ENCODE data around the gene SHLD1. TPM values are rescaled to one million over a fixed set of nuclear protein-coding genes. Genes with fewer than 3 reads are reported as not detected.
"Not testable (repeated sequence)": the region's sequence is repeated elsewhere in the genome, so short reads cannot be mapped to it uniquely, and the experiment has no call there.

Gene SHLD1
- total RNA-seq, 1 experiment from 2014 or later, result 13.1 TPM

- H3K9me3 ChIP-seq (ENCODE audit: low read length); H3K4me2 ChIP-seq (ENCODE audit: low read depth, low read length, poor library complexity, severe bottlenecking); H3K9ac ChIP-seq (ENCODE audit: low read length); H3K9me2 ChIP-seq (replicated peaks; ENCODE audit: insufficient read depth, low read length); H3K36me3 ChIP-seq (ENCODE audit: insufficient read depth, low read length); H3K79me2 ChIP-seq (ENCODE audit: low read length); H4K20me1 ChIP-seq (ENCODE audit: insufficient read depth, low read depth, low read length); H3K4me1 ChIP-seq (ENCODE audit: low read length); H3K4me3 ChIP-seq (ENCODE audit: low read length); H3K27ac ChIP-seq (ENCODE audit: low read length); DNase-seq; H3K27me3 ChIP-seq (ENCODE audit: low read length); H2AFZ ChIP-seq (ENCODE audit: low read length): not testable (repeated sequence)
Measured at GRCh38 chr20:5803754-5804303, 53.6 kb downstream of the SHLD1 start.

- Histone ChIP-seq H3K79me2 (ENCODE audit: low read length) (no peaks in the 10 kb centered on the region), H2AFZ (ENCODE audit: low read length) (no peak overlapping the region), H3K9me3 (ENCODE audit: low read length) (no peaks in the 10 kb centered on the region), H3K9ac (ENCODE audit: low read length) (no peak overlapping the region), H3K9me2 (replicated peaks; ENCODE audit: insufficient read depth, low read length) (no peaks in the 10 kb centered on the region), H3K4me3 (ENCODE audit: low read length) (no peak overlapping the region), H3K4me2 (ENCODE audit: low read depth, low read length, poor library complexity, severe bottlenecking) (no peak overlapping the region), H3K27me3 (ENCODE audit: low read length) (no peaks in the 10 kb centered on the region), H3K27ac (ENCODE audit: low read length) (no peak overlapping the region), H3K36me3 (ENCODE audit: insufficient read depth, low read length) (no peaks in the 10 kb centered on the region), H4K20me1 (ENCODE audit: insufficient read depth, low read depth, low read length) (no peaks in the 10 kb centered on the region), H3K4me1 (ENCODE audit: low read length) (no peaks in the 10 kb centered on the region)
- no peak for DNase-seq
Measured at GRCh38 chr20:5806457-5807263, 56.5 kb downstream of the SHLD1 start.

- Histone ChIP-seq H3K79me2 (ENCODE audit: low read length) (no peaks in the 10 kb centered on the region), H3K36me3 (ENCODE audit: insufficient read depth, low read length) (no peaks in the 10 kb centered on the region), H3K4me1 (ENCODE audit: low read length) (no peaks in the 10 kb centered on the region), H2AFZ (ENCODE audit: low read length) (no peak overlapping the region), H3K9me2 (replicated peaks; ENCODE audit: insufficient read depth, low read length) (no peaks in the 10 kb centered on the region), H3K9ac (ENCODE audit: low read length) (no peak overlapping the region), H4K20me1 (ENCODE audit: insufficient read depth, low read depth, low read length) (no peaks in the 10 kb centered on the region), H3K9me3 (ENCODE audit: low read length) (no peaks in the 10 kb centered on the region), H3K4me3 (ENCODE audit: low read length) (no peak overlapping the region), H3K27ac (ENCODE audit: low read length) (no peak overlapping the region), H3K4me2 (ENCODE audit: low read depth, low read length, poor library complexity, severe bottlenecking) (no peak overlapping the region), H3K27me3 (ENCODE audit: low read length) (no peaks in the 10 kb centered on the region)
- no peak for DNase-seq
Measured at GRCh38 chr20:5807431-5807830, 57.2 kb downstream of the SHLD1 start.

- no peaks in the 10 kb centered on the region for H3K36me3 ChIP-seq (ENCODE audit: insufficient read depth, low read length)
- H3K27me3 ChIP-seq (ENCODE audit: low read length), result no peaks in the 10 kb centered on the region
- H2AFZ ChIP-seq (ENCODE audit: low read length), result no peak overlapping the region
- H4K20me1 ChIP-seq (ENCODE audit: insufficient read depth, low read depth, low read length), result no peaks in the 10 kb centered on the region
- no peak overlapping the region for H3K4me3 ChIP-seq (ENCODE audit: low read length)
- H3K4me1 ChIP-seq (ENCODE audit: low read length), result no peaks in the 10 kb centered on the region
- no peak for DNase-seq
- no peak overlapping the region for H3K4me2 ChIP-seq (ENCODE audit: low read depth, low read length, poor library complexity, severe bottlenecking)
- H3K9me3 ChIP-seq (ENCODE audit: low read length), result no peaks in the 10 kb centered on the region
- no peaks in the 10 kb centered on the region for H3K79me2 ChIP-seq (ENCODE audit: low read length)
- H3K9me2 ChIP-seq (replicated peaks; ENCODE audit: insufficient read depth, low read length), result no peaks in the 10 kb centered on the region
- H3K27ac ChIP-seq (ENCODE audit: low read length), result no peak overlapping the region
- no peak overlapping the region for H3K9ac ChIP-seq (ENCODE audit: low read length)
Measured at GRCh38 chr20:5808901-5809300, 58.7 kb downstream of the SHLD1 start.

GRCh38 chr20:5809495-5809894, 59.3 kb downstream of the SHLD1 start:
- no peaks in the 10 kb centered on the region for H3K27me3 ChIP-seq (ENCODE audit: low read length)
- no peaks in the 10 kb centered on the region for H3K9me2 ChIP-seq (replicated peaks; ENCODE audit: insufficient read depth, low read length)
- no peaks in the 10 kb centered on the region for H3K36me3 ChIP-seq (ENCODE audit: insufficient read depth, low read length)
- no peaks in the 10 kb centered on the region for H3K4me1 ChIP-seq (ENCODE audit: low read length)
- DNase-seq, result no peak
- no peak overlapping the region for H3K9ac ChIP-seq (ENCODE audit: low read length)
- no peak overlapping the region for H2AFZ ChIP-seq (ENCODE audit: low read length)
- H4K20me1 ChIP-seq (ENCODE audit: insufficient read depth, low read depth, low read length), result no peaks in the 10 kb centered on the region
- no peak overlapping the region for H3K4me2 ChIP-seq (ENCODE audit: low read depth, low read length, poor library complexity, severe bottlenecking)
- no peaks in the 10 kb centered on the region for H3K79me2 ChIP-seq (ENCODE audit: low read length)
- no peak overlapping the region for H3K27ac ChIP-seq (ENCODE audit: low read length)
- H3K4me3 ChIP-seq (ENCODE audit: low read length), result no peak overlapping the region
- H3K9me3 ChIP-seq (ENCODE audit: low read length), result no peaks in the 10 kb centered on the region

GRCh38 chr20:5810800-5811422, 60.7 kb downstream of the SHLD1 start:
- Histone ChIP-seq H3K9ac (ENCODE audit: low read length) (no peak overlapping the region), H3K4me2 (ENCODE audit: low read depth, low read length, poor library complexity, severe bottlenecking) (no peak overlapping the region), H3K4me1 (ENCODE audit: low read length) (no peaks in the 10 kb centered on the region), H3K9me3 (ENCODE audit: low read length) (no peaks in the 10 kb centered on the region), H2AFZ (ENCODE audit: low read length) (no peak overlapping the region), H3K36me3 (ENCODE audit: insufficient read depth, low read length) (no peaks in the 10 kb centered on the region), H3K9me2 (replicated peaks; ENCODE audit: insufficient read depth, low read length) (no peaks in the 10 kb centered on the region), H3K27me3 (ENCODE audit: low read length) (no peaks in the 10 kb centered on the region), H3K79me2 (ENCODE audit: low read length) (no peaks in the 10 kb centered on the region), H3K4me3 (ENCODE audit: low read length) (no peak overlapping the region), H4K20me1 (ENCODE audit: insufficient read depth, low read depth, low read length) (no peaks in the 10 kb centered on the region), H3K27ac (ENCODE audit: low read length) (no peak overlapping the region)
- DNase-seq, result no peak

GRCh38 chr20:5811746-5812145, 61.5 kb downstream of the SHLD1 start:
- Histone ChIP-seq H2AFZ (ENCODE audit: low read length) (no peak overlapping the region), H3K36me3 (ENCODE audit: insufficient read depth, low read length) (no peaks in the 10 kb centered on the region), H3K4me1 (ENCODE audit: low read length) (no peaks in the 10 kb centered on the region), H3K9me3 (ENCODE audit: low read length) (no peaks in the 10 kb centered on the region), H3K27ac (ENCODE audit: low read length) (no peak overlapping the region), H3K9ac (ENCODE audit: low read length) (no peak overlapping the region), H3K4me2 (ENCODE audit: low read depth, low read length, poor library complexity, severe bottlenecking) (no peak overlapping the region), H3K9me2 (replicated peaks; ENCODE audit: insufficient read depth, low read length) (no peaks in the 10 kb centered on the region), H3K27me3 (ENCODE audit: low read length) (no peaks in the 10 kb centered on the region), H3K4me3 (ENCODE audit: low read length) (no peak overlapping the region), H3K79me2 (ENCODE audit: low read length) (no peaks in the 10 kb centered on the region), H4K20me1 (ENCODE audit: insufficient read depth, low read depth, low read length) (no peaks in the 10 kb centered on the region)
- no peak for DNase-seq

GRCh38 chr20:5818346-5818681, 68.1 kb downstream of the SHLD1 start:
- Histone ChIP-seq H3K27ac (ENCODE audit: low read length) (no peak overlapping the region), H3K9me3 (ENCODE audit: low read length) (no peaks in the 10 kb centered on the region), H3K9me2 (replicated peaks; ENCODE audit: insufficient read depth, low read length) (no peaks in the 10 kb centered on the region), H3K9ac (ENCODE audit: low read length) (no peak overlapping the region), H2AFZ (ENCODE audit: low read length) (no peak overlapping the region), H3K4me2 (ENCODE audit: low read depth, low read length, poor library complexity, severe bottlenecking) (no peak overlapping the region), H3K79me2 (ENCODE audit: low read length) (no peaks in the 10 kb centered on the region), H3K4me1 (ENCODE audit: low read length) (no peaks in the 10 kb centered on the region), H4K20me1 (ENCODE audit: insufficient read depth, low read depth, low read length) (no peaks in the 10 kb centered on the region), H3K27me3 (ENCODE audit: low read length) (no peaks in the 10 kb centered on the region), H3K36me3 (ENCODE audit: insufficient read depth, low read length) (no peaks in the 10 kb centered on the region), H3K4me3 (ENCODE audit: low read length) (no peak overlapping the region)
- no peak for DNase-seq
